Panc1 (cell line): ENCODE results near the gene ZNF804A. TPM values are rescaled to one million over a fixed set of nuclear protein-coding genes. Genes with fewer than 3 reads are reported as not detected.

ENCODE experiments used
- ATAC-seq: fragments of 200-7000 bp; cut with Tn5 transposase; 2 replicates; pipeline ENCODE4 v1.9.1; 2020; ENCODE audit warnings: mild to moderate bottlenecking, moderate library complexity
- BruUV-seq: library from RNA; stranded (reverse); fragments of 400-500 nt; replicated peaks from 2 replicates; lab custom pipeline; 2021; lab: Mats Ljungman, UMichigan
- CTCF ChIA-PET: fragments of 300-600 bp; sonication (Branson Sonifier 250); formaldehyde crosslinking; loops from one replicate; lab custom pipeline; 2022; ENCODE audit warnings: antibody characterized with exemption; lab: Charles Lee
- POLR2A ChIA-PET: fragments of 300-600 bp; sonication (Branson Sonifier 250); formaldehyde crosslinking; loops from one replicate; lab custom pipeline; 2022; ENCODE audit warnings: antibody characterized with exemption; lab: Charles Lee
- DNase-seq: peaks from one replicate; pipeline ENCODE4 v3.0.0-alpha.2; 2010; ENCODE audit warnings: low read depth, low spot score
- H3K27ac ChIP-seq: 2 replicates; pipeline ENCODE4 v1.5.1; 2011; ENCODE audit warnings: mild to moderate bottlenecking, low read length, inconsistent platforms
- H3K27me3 ChIP-seq: fragments of 200-500 bp; sonication (Bioruptor generic); 2 replicates; pipeline ENCODE4 v1.6.0; 2014; ENCODE audit warnings: low read length, inconsistent platforms; ENCODE audit not compliant: control insufficient read depth, insufficient read depth
- H3K36me3 ChIP-seq: fragments of 200-500 bp; sonication (Bioruptor generic); 2 replicates; pipeline ENCODE4 v1.5.1; 2014; ENCODE audit warnings: inconsistent platforms, mild to moderate bottlenecking, low read length, moderate library complexity; ENCODE audit not compliant: control insufficient read depth, insufficient read depth
- H3K4me1 ChIP-seq: 2 replicates; pipeline ENCODE4 v1.5.1; 2011; ENCODE audit warnings: inconsistent platforms, mild to moderate bottlenecking, low read length, moderate library complexity; ENCODE audit not compliant: control insufficient read depth, insufficient read depth
- H3K4me3 ChIP-seq, 2 experiments: 2 replicates each; pipeline ENCODE4 v1.5.1; 2011 to 2012; ENCODE audit warnings: low read depth in 2 of 2, low read length in 2 of 2, mild to moderate bottlenecking in 2 of 2, inconsistent platforms in 1 of 2, moderate library complexity in 1 of 2
- H3K9me3 ChIP-seq: fragments of 200-500 bp; sonication (Bioruptor generic); 2 replicates; pipeline ENCODE4 v1.5.1; 2014; ENCODE audit warnings: low read depth, mild to moderate bottlenecking, inconsistent platforms, low read length, moderate library complexity; ENCODE audit not compliant: control insufficient read depth, insufficient read depth
- POLR2AphosphoS5 ChIP-seq: IDR thresholded peaks from 2 replicates; pipeline ENCODE4 v1.6.1; 2012; ENCODE audit warnings: mild to moderate bottlenecking, low read depth, low read length, moderate library complexity
- SIN3A ChIP-seq: IDR thresholded peaks from 2 replicates; pipeline ENCODE4 v1.6.1; 2012; ENCODE audit warnings: low read depth, mild to moderate bottlenecking, low read length, moderate library complexity, borderline replicate concordance; ENCODE audit not compliant: insufficient read depth
- TCF7L2 ChIP-seq: IDR thresholded peaks from 2 replicates; pipeline ENCODE4 v1.6.1; 2011; ENCODE audit warnings: mild to moderate bottlenecking, low read depth, low read length, inconsistent platforms
- in situ Hi-C: cut with HindIII; loops from 2 replicates; pipeline ENCODE4 v1.10.0; 2016; ENCODE audit warnings: low sequenced_read_pairs, low pct_unique_long_range_greater_than_20kb
- intact Hi-C: fragments of 100-400 bp; cut with micrococcal nuclease; formaldehyde crosslinking; loops from one replicate; pipeline ENCODE4 v1.10.0; 2022; ENCODE audit not compliant: unreplicated experiment
- total RNA-seq: library from RNA; stranded (reverse); gene quantifications from one replicate; pipeline ENCODE4 v1.2.1, GENCODE V29; 2021; ENCODE audit not compliant: unreplicated experiment
- TF ChIP-seq, protein P1 (sequence below), 2 experiments: IDR thresholded peaks; 2 replicates each; pipeline ENCODE4 v1.6.1; 2011 to 2012; ENCODE audit warnings: low read depth in 2 of 2, control low read depth in 1 of 2, low read length in 1 of 2, mild to moderate bottlenecking in 1 of 2, moderate library complexity in 1 of 2; ENCODE audit not compliant: insufficient read depth in 1 of 2
- TF ChIP-seq, protein P2 (sequence below): fragments of 450-650 bp; IDR thresholded peaks from 2 replicates; pipeline ENCODE4 v1.5.1; 2017; ENCODE audit warnings: mild to moderate bottlenecking

Gene ZNF804A
- total RNA-seq, 1 experiment from 2014 or later = 2.2 TPM

DNA sequence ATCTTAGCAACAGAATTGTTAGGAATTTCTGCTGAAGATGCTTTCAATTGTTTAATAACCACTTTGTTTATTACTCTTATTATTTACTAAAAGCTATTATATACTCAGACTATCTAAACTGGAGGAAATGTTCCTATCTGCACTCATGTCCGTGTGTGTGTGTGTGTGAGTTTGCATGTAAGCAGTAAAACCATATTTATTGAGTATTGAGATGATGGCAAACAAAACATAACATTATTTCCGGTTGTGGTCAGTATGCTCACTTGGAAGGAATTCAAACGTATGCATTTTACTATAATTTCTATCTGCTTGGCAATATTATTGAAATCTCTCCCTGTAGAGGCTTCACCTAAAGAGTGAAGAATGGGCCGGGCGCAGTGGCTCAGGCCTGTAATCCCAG is 43.0 kb upstream of the ZNF804A start:
- POLR2A ChIA-PET = no interaction called here
- no TSS peak for BruUV-seq
- no peak overlapping the region for H3K4me3 ChIP-seq
- no peak for DNase-seq
- TF ChIP-seq TCF7L2 (no peak), POLR2AphosphoS5 (no peak), SIN3A (no peak)
- TF ChIP-seq, protein P1, sequence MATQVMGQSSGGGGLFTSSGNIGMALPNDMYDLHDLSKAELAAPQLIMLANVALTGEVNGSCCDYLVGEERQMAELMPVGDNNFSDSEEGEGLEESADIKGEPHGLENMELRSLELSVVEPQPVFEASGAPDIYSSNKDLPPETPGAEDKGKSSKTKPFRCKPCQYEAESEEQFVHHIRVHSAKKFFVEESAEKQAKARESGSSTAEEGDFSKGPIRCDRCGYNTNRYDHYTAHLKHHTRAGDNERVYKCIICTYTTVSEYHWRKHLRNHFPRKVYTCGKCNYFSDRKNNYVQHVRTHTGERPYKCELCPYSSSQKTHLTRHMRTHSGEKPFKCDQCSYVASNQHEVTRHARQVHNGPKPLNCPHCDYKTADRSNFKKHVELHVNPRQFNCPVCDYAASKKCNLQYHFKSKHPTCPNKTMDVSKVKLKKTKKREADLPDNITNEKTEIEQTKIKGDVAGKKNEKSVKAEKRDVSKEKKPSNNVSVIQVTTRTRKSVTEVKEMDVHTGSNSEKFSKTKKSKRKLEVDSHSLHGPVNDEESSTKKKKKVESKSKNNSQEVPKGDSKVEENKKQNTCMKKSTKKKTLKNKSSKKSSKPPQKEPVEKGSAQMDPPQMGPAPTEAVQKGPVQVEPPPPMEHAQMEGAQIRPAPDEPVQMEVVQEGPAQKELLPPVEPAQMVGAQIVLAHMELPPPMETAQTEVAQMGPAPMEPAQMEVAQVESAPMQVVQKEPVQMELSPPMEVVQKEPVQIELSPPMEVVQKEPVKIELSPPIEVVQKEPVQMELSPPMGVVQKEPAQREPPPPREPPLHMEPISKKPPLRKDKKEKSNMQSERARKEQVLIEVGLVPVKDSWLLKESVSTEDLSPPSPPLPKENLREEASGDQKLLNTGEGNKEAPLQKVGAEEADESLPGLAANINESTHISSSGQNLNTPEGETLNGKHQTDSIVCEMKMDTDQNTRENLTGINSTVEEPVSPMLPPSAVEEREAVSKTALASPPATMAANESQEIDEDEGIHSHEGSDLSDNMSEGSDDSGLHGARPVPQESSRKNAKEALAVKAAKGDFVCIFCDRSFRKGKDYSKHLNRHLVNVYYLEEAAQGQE (IDR thresholded peaks at IDR 0.05; ENCODE audit: insufficient read depth in 1 of 2, low read depth in 2 of 2, low read length in 1 of 2) = no peak
- TF ChIP-seq, protein P2, sequence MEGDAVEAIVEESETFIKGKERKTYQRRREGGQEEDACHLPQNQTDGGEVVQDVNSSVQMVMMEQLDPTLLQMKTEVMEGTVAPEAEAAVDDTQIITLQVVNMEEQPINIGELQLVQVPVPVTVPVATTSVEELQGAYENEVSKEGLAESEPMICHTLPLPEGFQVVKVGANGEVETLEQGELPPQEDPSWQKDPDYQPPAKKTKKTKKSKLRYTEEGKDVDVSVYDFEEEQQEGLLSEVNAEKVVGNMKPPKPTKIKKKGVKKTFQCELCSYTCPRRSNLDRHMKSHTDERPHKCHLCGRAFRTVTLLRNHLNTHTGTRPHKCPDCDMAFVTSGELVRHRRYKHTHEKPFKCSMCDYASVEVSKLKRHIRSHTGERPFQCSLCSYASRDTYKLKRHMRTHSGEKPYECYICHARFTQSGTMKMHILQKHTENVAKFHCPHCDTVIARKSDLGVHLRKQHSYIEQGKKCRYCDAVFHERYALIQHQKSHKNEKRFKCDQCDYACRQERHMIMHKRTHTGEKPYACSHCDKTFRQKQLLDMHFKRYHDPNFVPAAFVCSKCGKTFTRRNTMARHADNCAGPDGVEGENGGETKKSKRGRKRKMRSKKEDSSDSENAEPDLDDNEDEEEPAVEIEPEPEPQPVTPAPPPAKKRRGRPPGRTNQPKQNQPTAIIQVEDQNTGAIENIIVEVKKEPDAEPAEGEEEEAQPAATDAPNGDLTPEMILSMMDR = no peak
- CTCF ChIA-PET = no interaction called here
- ATAC-seq = no peak
- in situ Hi-C loops = no loop called here
- H3K9me3 ChIP-seq = no peaks in the 10 kb centered on the region
- intact Hi-C loops = no loop called here
- H3K27me3 ChIP-seq = no peaks in the 10 kb centered on the region
- no peak overlapping the region for H3K27ac ChIP-seq
- H3K36me3 ChIP-seq = no peaks in the 10 kb centered on the region
- H3K4me1 ChIP-seq = no peaks in the 10 kb centered on the region; the same call in 1 of the 2 replicates

DNA sequence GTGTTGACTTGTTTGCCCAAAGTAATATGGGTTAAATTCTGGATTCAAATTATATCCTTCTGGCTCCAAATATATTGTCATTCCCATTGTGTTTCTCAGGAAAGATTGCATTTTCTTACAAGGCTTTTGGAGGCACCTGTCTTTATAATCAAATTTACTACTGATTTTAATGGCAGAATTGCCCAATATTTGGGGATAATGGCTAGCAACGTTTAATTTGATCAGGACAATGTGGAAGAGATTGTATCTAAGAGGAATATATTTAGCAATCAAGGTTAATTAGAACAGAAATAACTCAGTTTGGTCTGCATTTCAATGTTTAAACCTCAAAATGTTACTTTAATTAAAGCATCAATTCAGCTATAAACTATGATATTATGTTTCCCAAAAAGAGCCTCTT is 41.7 kb upstream of the ZNF804A start:
- in situ Hi-C loops (no loop called here), intact Hi-C loops (no loop called here)
- no TSS peak for BruUV-seq
- Histone ChIP-seq H3K27ac (no peak overlapping the region), H3K4me3 (no peak overlapping the region), H3K4me1 (no peaks in the 10 kb centered on the region; the same call in 1 of the 2 replicates), H3K36me3 (no peaks in the 10 kb centered on the region), H3K27me3 (no peaks in the 10 kb centered on the region), H3K9me3 (no peaks in the 10 kb centered on the region)
- ATAC-seq (no peak), DNase-seq (no peak)
- TF ChIP-seq SIN3A = no peak
- TF ChIP-seq, protein P1 (IDR thresholded peaks at IDR 0.05; ENCODE audit: insufficient read depth in 1 of 2, low read depth in 2 of 2, low read length in 1 of 2) = no peak
- TF ChIP-seq, protein P2 = no peak
- no peak for TF ChIP-seq POLR2AphosphoS5
- no peak for TF ChIP-seq TCF7L2
- POLR2A ChIA-PET = no interaction called here
- CTCF ChIA-PET = no interaction called here
